Measurements from ENCODE around the gene GOLGA8T.
"Not testable (repeated sequence)": the region's sequence is repeated elsewhere in the genome, so short reads cannot be mapped to it uniquely, and the experiment has no call there.

- TF ChIP-seq CTCF (IDR thresholded peaks at IDR 0.05; ENCODE audit: control extremely low read depth in 1 of 3, insufficient read depth in 1 of 3, low read depth in 1 of 3, low read length in 3 of 3); ZNF274 (IDR thresholded peaks at IDR 0.05; ENCODE audit: borderline replicate concordance, extremely low read depth, low read length); POLR2A (IDR thresholded peaks at IDR 0.05; ENCODE audit: control extremely low read depth in 1 of 2, low read depth in 2 of 2, low read length in 2 of 2); RXRA (IDR thresholded peaks at IDR 0.05; ENCODE audit: insufficient read depth, low read depth, low read length); EZH2 (IDR thresholded peaks at IDR 0.05; ENCODE audit: low read depth, low read length, severe bottlenecking); BCL11A (IDR thresholded peaks at IDR 0.05; ENCODE audit: low read depth in 2 of 2, low read length in 2 of 2); POU5F1 (IDR thresholded peaks at IDR 0.05; ENCODE audit: low read depth, low read length); EP300 (IDR thresholded peaks at IDR 0.05; ENCODE audit: borderline replicate concordance in 1 of 2, low read depth in 2 of 2, low read length in 2 of 2); SRF (IDR thresholded peaks at IDR 0.05; ENCODE audit: low read depth, low read length); TBP (IDR thresholded peaks at IDR 0.05; ENCODE audit: low read depth, low read length); TAF1 (IDR thresholded peaks at IDR 0.05; ENCODE audit: low read depth, low read length); SUZ12 (IDR thresholded peaks at IDR 0.05; ENCODE audit: low read length); BACH1 (IDR thresholded peaks at IDR 0.05; ENCODE audit: low read length): not testable (repeated sequence)
Observed at GRCh38 chr15:30102890-30103289, 32.0 kb upstream of the GOLGA8T start.
